Keratinocyte (primary cell): ENCODE data around the gene ACD. TPM values are rescaled to one million over a fixed set of nuclear protein-coding genes. Genes with fewer than 3 reads are reported as not detected.
A peak's percentile ranks its signal among the peaks of the same experiment; 100 is the strongest.

ENCODE experiments used
- DNase-seq: peaks from one replicate; pipeline ENCODE4 v3.0.0-alpha.2; 2011; ENCODE audit warnings: low read depth, missing footprints, low spot score
- FAIRE-seq: peaks from 2 replicates; lab custom pipeline; 2011; peaks lifted over from hg19 to GRCh38; lab: Jason Lieb, UNC
- H2AFZ ChIP-seq: 2 replicates; pipeline ENCODE4 v1.6.0; 2012; ENCODE audit warnings: low read length, control low read depth, inconsistent platforms; ENCODE audit not compliant: control insufficient read depth
- H3K27ac ChIP-seq: 2 replicates; pipeline ENCODE4 v1.5.1; 2011; ENCODE audit warnings: low read length; ENCODE audit not compliant: control insufficient read depth, insufficient read depth
- H3K27me3 ChIP-seq: 3 replicates; pipeline ENCODE4 v1.6.0; 2011; ENCODE audit warnings: low read length; ENCODE audit not compliant: control insufficient read depth, insufficient read depth; ENCODE audit errors: extremely low read depth
- H3K36me3 ChIP-seq, 2 experiments: 2 replicates in 1 of 2; 3 replicates in 1 of 2; pipeline ENCODE4 v1.5.1; 2011; ENCODE audit warnings: low read length in 2 of 2, mild to moderate bottlenecking in 1 of 2; ENCODE audit not compliant: control insufficient read depth in 2 of 2, insufficient read depth in 2 of 2; ENCODE audit errors: extremely low read depth in 1 of 2
- H3K4me1 ChIP-seq: 3 replicates; pipeline ENCODE4 v1.5.1; 2011; ENCODE audit warnings: low read length; ENCODE audit not compliant: control insufficient read depth, insufficient read depth; ENCODE audit errors: extremely low read depth
- H3K4me2 ChIP-seq: 3 replicates; pipeline ENCODE4 v1.6.0; 2011; ENCODE audit warnings: low read depth, low read length; ENCODE audit not compliant: control insufficient read depth, insufficient read depth; ENCODE audit errors: extremely low read depth
- H3K4me3 ChIP-seq, 3 experiments: fragments of 200-600 bp in 1 of 3; sonication (generic) in 1 of 3; 2 replicates in 2 of 3; 3 replicates in 1 of 3; pipeline ENCODE4 v1.5.1; 2011 to 2016; ENCODE audit warnings: low read length in 3 of 3, mild to moderate bottlenecking in 3 of 3, control low read depth in 2 of 3, inconsistent platforms in 1 of 3, low read depth in 1 of 3, mixed read lengths in 1 of 3, mixed run types in 1 of 3, moderate library complexity in 1 of 3; ENCODE audit not compliant: control insufficient read depth in 2 of 3, insufficient read depth in 2 of 3; ENCODE audit errors: extremely low read depth in 1 of 3
- H3K79me2 ChIP-seq: 2 replicates; pipeline ENCODE4 v1.6.0; 2012; ENCODE audit warnings: low read length; ENCODE audit not compliant: control insufficient read depth, insufficient read depth
- H3K9ac ChIP-seq: 3 replicates; pipeline ENCODE4 v1.6.0; 2011; ENCODE audit warnings: low read length; ENCODE audit not compliant: control insufficient read depth, insufficient read depth; ENCODE audit errors: extremely low read depth
- H3K9me1 ChIP-seq: 3 replicates; pipeline ENCODE4 v1.6.0; 2011; ENCODE audit warnings: low read length; ENCODE audit not compliant: control insufficient read depth, insufficient read depth; ENCODE audit errors: extremely low read depth
- H3K9me3 ChIP-seq: 2 replicates; pipeline ENCODE4 v1.5.1; 2012; ENCODE audit warnings: low read depth, low read length; ENCODE audit not compliant: control insufficient read depth
- H4K20me1 ChIP-seq: 3 replicates; pipeline ENCODE4 v1.6.0; 2011; ENCODE audit warnings: low read length; ENCODE audit not compliant: control insufficient read depth, insufficient read depth; ENCODE audit errors: extremely low read depth
- CTCF ChIP-seq, 3 experiments: IDR thresholded peaks in 1 of 3; conservative IDR thresholded peaks in 1 of 3; optimal IDR thresholded peaks in 1 of 3; 2 replicates in 2 of 3; 3 replicates in 1 of 3; pipeline versions ENCODE3 to v1.5.1; 2011; ENCODE audit warnings: low read length in 3 of 3, mild to moderate bottlenecking in 3 of 3, moderate library complexity in 2 of 3, control low read depth in 1 of 3, inconsistent platforms in 1 of 3; ENCODE audit not compliant: insufficient read depth in 2 of 3; ENCODE audit errors: extremely low read depth in 1 of 3
- EZH2 ChIP-seq: IDR thresholded peaks from one replicate; pipeline ENCODE4 v1.6.1; 2012; ENCODE audit warnings: inconsistent platforms, mild to moderate bottlenecking, low read length, moderate library complexity
- dilution Hi-C: fragments of 300-500 bp; cut with MboI; formaldehyde crosslinking; loops from one replicate; pipeline ENCODE4 v1.7.0; 2020; ENCODE audit warnings: low sequenced_read_pairs; ENCODE audit not compliant: extremely low pct_ligation_motif_present
- polyA plus RNA-seq, 5 experiments: library from polyadenylated mRNA; depleted of rRNA in 3 of 5; stranded (reverse) in 3 of 5; stranded (forward) in 1 of 5; unstranded in 1 of 5; fragments of >200 nt; gene quantifications; 1 replicate in 1 of 5; 2 replicates in 3 of 5; 3 replicates in 1 of 5; pipeline versions ENCODE4 v1.2.1 to v1.2.3, GENCODE V29; 2011 to 2012; ENCODE audit warnings: missing spikeins in 2 of 5, low read depth in 1 of 5, low replicate concordance in 1 of 5

Gene ACD
- polyA plus RNA-seq, 1 donor (not counting 4 experiments of a cell fraction or from before 2014, with no cell fraction given): 12.9 TPM

DNA sequence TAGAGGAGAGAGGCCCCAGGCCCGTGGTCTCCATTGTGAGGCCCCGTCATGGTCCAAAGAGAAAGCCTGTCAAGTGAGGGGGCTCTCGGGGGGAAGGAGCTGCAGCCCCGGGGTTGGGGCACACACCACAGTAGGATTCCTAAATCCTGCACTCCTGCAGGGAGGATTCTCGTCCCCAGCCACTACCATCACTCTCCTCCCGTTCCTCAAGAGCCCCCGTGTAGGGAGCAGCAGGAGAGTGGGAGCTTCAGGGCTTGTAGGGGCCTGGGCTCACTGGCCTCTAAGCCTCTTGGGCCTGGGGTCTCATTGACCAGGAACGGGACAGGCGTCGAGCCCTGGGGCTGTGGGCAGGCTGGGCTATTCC lies 7.4 kb upstream of the ACD start:
- Histone ChIP-seq H3K4me2 (peak overlapping the region; percentile 85), H3K27ac (no peak overlapping the region), H3K9ac (no peak overlapping the region)

DNA sequence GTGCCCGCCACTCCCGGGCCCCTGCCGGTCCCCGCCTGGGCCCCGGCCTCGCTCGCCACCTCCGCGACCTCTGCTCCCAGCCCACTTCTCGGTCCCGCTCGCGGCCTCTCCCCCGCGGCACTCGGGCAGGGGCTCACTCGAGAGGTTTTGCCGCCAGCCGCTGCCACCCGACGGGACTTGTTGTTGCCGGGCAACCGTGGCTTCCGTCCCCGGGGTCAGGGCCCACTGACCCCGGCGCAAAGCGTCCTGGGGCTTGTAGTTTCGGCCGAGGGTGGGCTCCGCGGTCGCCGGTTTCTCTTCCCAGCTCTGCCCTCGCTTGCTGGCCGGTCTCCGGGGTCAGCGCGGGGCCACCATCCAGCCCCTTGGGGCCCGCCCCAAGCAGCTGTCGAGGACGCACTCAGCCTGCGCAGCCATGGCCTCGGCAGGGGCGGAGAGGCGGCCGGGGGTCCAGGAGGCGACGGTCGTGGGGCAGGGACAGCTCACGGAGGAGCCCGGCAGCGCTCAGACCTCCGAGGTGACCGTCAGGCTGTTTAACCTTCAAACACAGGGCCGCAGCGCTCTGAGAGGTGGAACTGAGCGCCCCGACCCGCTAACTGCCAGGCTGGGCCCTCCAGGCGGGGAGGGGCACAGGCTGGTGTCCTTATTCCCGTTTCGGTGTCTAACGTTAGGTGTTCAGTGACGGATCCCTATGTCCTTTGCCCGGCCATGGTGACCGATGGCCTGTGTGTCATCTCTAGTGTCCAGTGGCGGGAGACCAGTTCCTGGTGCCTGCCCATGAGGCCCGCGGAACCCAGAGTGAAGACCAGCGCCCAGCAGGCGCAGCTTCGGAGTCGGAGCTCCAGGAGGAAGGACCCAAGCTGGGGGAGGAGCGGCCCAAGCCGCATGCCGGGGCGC lies 6.7 kb upstream of the ACD start, which contains the start of the genes C16orf86 and ENKD1:
Gene C16orf86 (plus strand): TSS at position 256 of the 894 bp plus-strand sequence. CDS start 157 bp downstream, at position 413.
Gene ENKD1 (minus strand): TSS at position 192 of the 894 bp plus-strand sequence. CDS start 308 bp downstream, outside the sequence.
- dilution Hi-C loops: no loop called here
- DNase-seq (no peak), FAIRE-seq (no peak)
- no peaks in the 10 kb centered on the region for H3K79me2 ChIP-seq
- no peaks in the 10 kb centered on the region for H3K9me3 ChIP-seq
- peak within 1 kb of the TSS; percentile 85 for H3K4me2 ChIP-seq
- H4K20me1 ChIP-seq: no peaks in the 10 kb centered on the region
- H3K36me3 ChIP-seq: peaks cover 1 to 5% of the 10 kb centered on the region in 2 experiments
- H3K4me1 ChIP-seq: peaks cover 10% of the 10 kb centered on the region
- TF ChIP-seq CTCF (optimal IDR thresholded peaks at IDR 0.05 in 1 of 3, IDR thresholded peaks at IDR 0.05 in 1 of 3, conservative IDR thresholded peaks at IDR 0.05 in 1 of 3; ENCODE audit: extremely low read depth in 1 of 3, insufficient read depth in 2 of 3, low read length in 3 of 3): no peak
- no peak for TF ChIP-seq EZH2
- peak within 1 kb of the TSS; percentile 71 for H2AFZ ChIP-seq
- H3K27me3 ChIP-seq: no peaks in the 10 kb centered on the region
- H3K9ac ChIP-seq: peak within 1 kb of the TSS; percentile 57
- peak within 1 kb of the TSS; percentile 46 to 79 (median 60) for H3K4me3 ChIP-seq
- H3K9me1 ChIP-seq: no peaks in the 10 kb centered on the region
- no peak within 1 kb of the TSS for H3K27ac ChIP-seq

More for the DNA sequence above, 7.4 kb upstream of the ACD start:
- H3K79me2 ChIP-seq: no peaks in the 10 kb centered on the region
- no peak for FAIRE-seq
- no peaks in the 10 kb centered on the region for H3K9me1 ChIP-seq
- peak overlapping the region in 1 of 3 experiments; percentile 60 for H3K4me3 ChIP-seq
- H3K4me1 ChIP-seq: peaks cover 10% of the 10 kb centered on the region
- peaks cover 1 to 3% of the 10 kb centered on the region in 2 experiments for H3K36me3 ChIP-seq
- dilution Hi-C loops: no loop called here
- no peaks in the 10 kb centered on the region for H3K27me3 ChIP-seq
- H3K9me3 ChIP-seq: no peaks in the 10 kb centered on the region
- TF ChIP-seq CTCF (optimal IDR thresholded peaks at IDR 0.05 in 1 of 3, IDR thresholded peaks at IDR 0.05 in 1 of 3, conservative IDR thresholded peaks at IDR 0.05 in 1 of 3; ENCODE audit: extremely low read depth in 1 of 3, insufficient read depth in 2 of 3, low read length in 3 of 3) (no peak), EZH2 (no peak)
- H4K20me1 ChIP-seq: no peaks in the 10 kb centered on the region
- peak overlapping the region; percentile 71 for H2AFZ ChIP-seq
- DNase-seq: no peak
